ENCODE measurements around the gene RPL36A. TPM values are rescaled to one million over a fixed set of nuclear protein-coding genes. Genes with fewer than 3 reads are reported as not detected.

Gene RPL36A
- total and polyA plus RNA-seq, 5 donors, result 71.2 to 1,005 (median 102) TPM

- H3K4me3 ChIP-seq (ENCODE audit: low read length), result no peak overlapping the region
- DNase-seq (no peak), ATAC-seq (no peak)
- H3K27ac ChIP-seq (ENCODE audit: low read length), result peak overlapping the region; percentile 27
- 62% methylated on average over 10 of the region's 10 CpGs for WGBS
- H3K4me1 ChIP-seq (ENCODE audit: control insufficient read depth, insufficient read depth, low read length), result no peaks in the 10 kb centered on the region
- intact Hi-C loops (cut with DNase I), result loop anchor here in 1 of 4 donors (10.0 kb wide), 1 partner anchor 393 kb away; no protein-coding TSS in a partner anchor
- H3K27me3 ChIP-seq (ENCODE audit: control insufficient read depth, insufficient read depth), result no peaks in the 10 kb centered on the region
- no peaks in the 10 kb centered on the region for H3K9me3 ChIP-seq (ENCODE audit: control insufficient read depth, low read length)
These were observed 21.2 kb downstream of the RPL36A start for GRCh38 chrX:101411984-101412383.

- Histone ChIP-seq H3K9me3 (ENCODE audit: control insufficient read depth, low read length) (no peaks in the 10 kb centered on the region), H3K27me3 (ENCODE audit: control insufficient read depth, insufficient read depth) (no peaks in the 10 kb centered on the region), H3K4me3 (ENCODE audit: low read length) (no peak overlapping the region), H3K27ac (ENCODE audit: low read length) (no peak overlapping the region), H3K4me1 (ENCODE audit: control insufficient read depth, insufficient read depth, low read length) (no peaks in the 10 kb centered on the region)
- intact Hi-C loops (cut with DNase I), result loop anchor here in 1 of 4 donors (10.0 kb wide), 1 partner anchor 389 kb away; no protein-coding TSS in a partner anchor
- WGBS, result 24% methylated on average over 12 of the region's 12 CpGs
- ATAC-seq (peak; percentile 34 to 52), DNase-seq (peak in 1 of 3 donors; percentile 53)
These were observed 24.7 kb downstream of the RPL36A start for GRCh38 chrX:101415180-101416145.

- Histone ChIP-seq H3K4me3 (ENCODE audit: low read length) (no peak overlapping the region), H3K27me3 (ENCODE audit: control insufficient read depth, insufficient read depth) (no peaks in the 10 kb centered on the region), H3K27ac (ENCODE audit: low read length) (no peak overlapping the region), H3K9me3 (ENCODE audit: control insufficient read depth, low read length) (no peaks in the 10 kb centered on the region), H3K4me1 (ENCODE audit: control insufficient read depth, insufficient read depth, low read length) (no peaks in the 10 kb centered on the region)
- WGBS, result 86% methylated on average over 7 of the region's 7 CpGs
- intact Hi-C loops (cut with DNase I), result loop anchor here in 1 of 4 donors (10.0 kb wide), 1 partner anchor 388 kb away; no protein-coding TSS in a partner anchor
- ATAC-seq (no peak), DNase-seq (no peak)
These were observed 25.9 kb downstream of the RPL36A start for GRCh38 chrX:101416691-101417090.

GRCh38 chrX:101417190-101417589 lies 26.4 kb downstream of the RPL36A start:
- H3K4me3 ChIP-seq (ENCODE audit: low read length), result peak overlapping the region; percentile 93
- WGBS, result 54% methylated on average over 4 of the region's 4 CpGs

DNA sequence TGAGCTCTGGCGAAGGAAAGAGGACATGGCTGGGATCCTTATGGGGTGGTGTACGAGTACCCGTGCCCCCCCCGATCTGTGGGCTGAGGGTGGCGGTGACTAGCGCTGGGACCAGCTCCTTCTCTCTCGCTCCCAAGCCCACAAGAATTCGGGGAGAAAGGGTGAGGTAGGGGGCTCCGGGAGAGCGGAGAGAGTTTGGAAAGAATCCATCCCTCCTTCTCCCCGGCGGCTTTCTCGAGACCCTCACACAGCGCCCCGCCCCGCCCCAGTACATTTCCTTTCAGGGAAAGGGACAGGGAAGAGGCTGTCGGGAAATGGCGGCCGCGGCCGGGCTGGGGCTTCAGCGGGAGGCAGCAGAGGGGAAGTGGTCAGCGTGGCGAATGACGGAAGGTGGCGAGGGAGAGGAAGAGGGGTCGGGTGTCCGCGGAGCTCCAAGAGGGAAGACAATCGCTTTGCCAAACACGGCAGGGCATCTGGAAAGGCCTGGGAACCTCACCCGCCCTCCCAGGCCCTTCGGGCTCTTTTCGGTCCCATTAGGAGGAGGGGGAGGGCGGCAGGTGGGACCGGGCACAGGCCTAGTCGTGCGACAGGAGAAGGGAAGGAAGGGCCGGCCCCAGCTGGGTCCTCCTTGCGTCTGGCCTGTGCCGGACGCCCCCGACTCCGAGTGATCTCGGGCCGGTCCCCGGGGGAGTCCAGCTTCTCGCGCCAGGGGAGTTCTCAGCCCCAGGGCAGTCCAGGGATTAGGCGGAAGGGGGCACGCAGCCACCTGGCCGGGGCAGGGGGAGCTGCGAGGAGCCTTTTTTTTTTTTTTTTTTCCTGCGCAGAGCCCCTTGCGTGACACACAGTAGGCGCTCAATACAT lies 27.4 kb downstream of the RPL36A start:
- under 1% methylated on average over 55 of the region's 56 CpGs for WGBS
- intact Hi-C loops (cut with DNase I), result loop anchor here in 1 of 4 donors (10.0 kb wide), 1 partner anchor 387 kb away; no protein-coding TSS in a partner anchor

More at GRCh38 chrX:101417190-101417589, 26.4 kb downstream of the RPL36A start:
- DNase-seq (peak in 1 of 3 donors; percentile 43), ATAC-seq (no peak)
- H3K9me3 ChIP-seq (ENCODE audit: control insufficient read depth, low read length), result no peaks in the 10 kb centered on the region
- H3K27me3 ChIP-seq (ENCODE audit: control insufficient read depth, insufficient read depth), result no peaks in the 10 kb centered on the region
- intact Hi-C loops (cut with DNase I), result loop anchor here in 1 of 4 donors (10.0 kb wide), 1 partner anchor 388 kb away; no protein-coding TSS in a partner anchor
- peak overlapping the region; percentile 98 for H3K27ac ChIP-seq (ENCODE audit: low read length)
- H3K4me1 ChIP-seq (ENCODE audit: control insufficient read depth, insufficient read depth, low read length), result no peaks in the 10 kb centered on the region

DNA sequence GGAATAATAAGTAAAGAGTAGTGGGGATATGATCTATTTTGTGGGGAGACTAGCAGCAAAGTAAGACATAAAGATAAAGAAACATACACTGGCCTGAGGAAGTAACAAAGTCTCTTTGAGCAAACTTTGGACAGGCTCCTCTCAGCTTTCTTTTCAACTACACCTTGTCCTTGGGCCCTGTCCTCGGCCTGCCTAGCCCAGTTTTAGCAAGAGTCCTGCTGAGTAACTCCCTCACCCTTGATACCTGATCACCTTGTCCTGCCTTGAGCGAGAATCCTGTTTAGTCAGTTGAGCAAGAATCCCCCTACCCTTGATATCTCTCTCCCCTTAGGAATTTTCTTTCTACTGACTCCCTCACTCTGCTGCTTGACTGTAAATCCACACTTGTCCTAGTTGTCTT lies 28.7 kb downstream of the RPL36A start:
- intact Hi-C loops (cut with DNase I), result loop anchor here in 1 of 4 donors (10.0 kb wide), 1 partner anchor 385 kb away; no protein-coding TSS in a partner anchor
- 91% methylated on average over 2 of the region's 2 CpGs for WGBS
- no peak for ATAC-seq
- no peak overlapping the region for H3K4me3 ChIP-seq (ENCODE audit: low read length)
- H3K27ac ChIP-seq (ENCODE audit: low read length), result no peak overlapping the region
- no peaks in the 10 kb centered on the region for H3K4me1 ChIP-seq (ENCODE audit: control insufficient read depth, insufficient read depth, low read length)
- no peak for DNase-seq
- H3K9me3 ChIP-seq (ENCODE audit: control insufficient read depth, low read length), result no peaks in the 10 kb centered on the region
- no peaks in the 10 kb centered on the region for H3K27me3 ChIP-seq (ENCODE audit: control insufficient read depth, insufficient read depth)

More for the DNA sequence above, 27.4 kb downstream of the RPL36A start:
- Histone ChIP-seq H3K4me1 (ENCODE audit: control insufficient read depth, insufficient read depth, low read length) (no peaks in the 10 kb centered on the region), H3K9me3 (ENCODE audit: control insufficient read depth, low read length) (no peaks in the 10 kb centered on the region), H3K4me3 (ENCODE audit: low read length) (peak overlapping the region; percentile 93), H3K27ac (ENCODE audit: low read length) (peak overlapping the region; percentile 98), H3K27me3 (ENCODE audit: control insufficient read depth, insufficient read depth) (no peaks in the 10 kb centered on the region)
- DNase-seq (peak; percentile 70 to 90 (median 88)), ATAC-seq (peak; percentile 91 to 92)

- H3K27me3 ChIP-seq (ENCODE audit: control insufficient read depth, insufficient read depth), result no peaks in the 10 kb centered on the region
- intact Hi-C loops (cut with DNase I), result no loop called here
- ATAC-seq (no peak), DNase-seq (no peak)
- H3K4me1 ChIP-seq (ENCODE audit: control insufficient read depth, insufficient read depth, low read length), result no peaks in the 10 kb centered on the region
- no peaks in the 10 kb centered on the region for H3K9me3 ChIP-seq (ENCODE audit: control insufficient read depth, low read length)
- no peak overlapping the region for H3K27ac ChIP-seq (ENCODE audit: low read length)
- no peak overlapping the region for H3K4me3 ChIP-seq (ENCODE audit: low read length)
- 99% methylated on average over 2 of the region's 2 CpGs for WGBS
These were observed 37.1 kb downstream of the RPL36A start for GRCh38 chrX:101427954-101428353.

GRCh38 chrX:101429934-101430333 lies 39.1 kb downstream of the RPL36A start:
- no peak overlapping the region for H3K27ac ChIP-seq (ENCODE audit: low read length)
- no peaks in the 10 kb centered on the region for H3K4me1 ChIP-seq (ENCODE audit: control insufficient read depth, insufficient read depth, low read length)
- H3K27me3 ChIP-seq (ENCODE audit: control insufficient read depth, insufficient read depth), result no peaks in the 10 kb centered on the region
- no peak for DNase-seq
- ATAC-seq, result no peak
- H3K4me3 ChIP-seq (ENCODE audit: low read length), result no peak overlapping the region
- intact Hi-C loops (cut with DNase I), result no loop called here
- H3K9me3 ChIP-seq (ENCODE audit: control insufficient read depth, low read length), result no peaks in the 10 kb centered on the region
- WGBS, result 83% methylated on average over 1 of the region's 1 CpG

- H3K27me3 ChIP-seq (ENCODE audit: control insufficient read depth, insufficient read depth), result no peaks in the 10 kb centered on the region
- no peaks in the 10 kb centered on the region for H3K9me3 ChIP-seq (ENCODE audit: control insufficient read depth, low read length)
- intact Hi-C loops (cut with DNase I), result no loop called here
- DNase-seq (no peak), ATAC-seq (no peak)
- H3K4me1 ChIP-seq (ENCODE audit: control insufficient read depth, insufficient read depth, low read length), result no peaks in the 10 kb centered on the region
- H3K4me3 ChIP-seq (ENCODE audit: low read length), result no peak overlapping the region
- WGBS, result 100% methylated on average over 2 of the region's 2 CpGs
- H3K27ac ChIP-seq (ENCODE audit: low read length), result no peak overlapping the region
These were observed 39.8 kb downstream of the RPL36A start for GRCh38 chrX:101430457-101431078.

DNA sequence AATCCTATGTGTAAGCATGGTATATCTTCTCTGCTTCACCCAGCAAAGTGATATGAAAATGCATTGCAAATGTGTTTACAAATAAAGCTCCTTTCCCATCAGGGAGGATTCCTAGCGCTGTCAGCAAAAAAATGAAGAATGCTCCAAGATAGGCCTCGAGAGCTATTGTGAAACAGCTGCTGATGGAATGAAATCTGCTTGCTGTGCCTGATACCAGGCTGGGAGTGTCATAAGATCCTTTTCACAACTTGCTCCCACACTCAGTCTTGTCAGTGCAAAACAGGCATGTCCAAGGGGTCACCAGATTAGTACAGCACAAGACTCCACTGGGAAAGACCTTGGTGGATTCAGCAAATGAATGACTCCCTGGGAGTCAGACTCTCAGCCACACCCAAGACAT lies 51.3 kb downstream of the RPL36A start:
- H3K27me3 ChIP-seq (ENCODE audit: control insufficient read depth, insufficient read depth), result no peaks in the 10 kb centered on the region
- peaks cover 1% of the 10 kb centered on the region for H3K4me1 ChIP-seq (ENCODE audit: control insufficient read depth, insufficient read depth, low read length)
- no peaks in the 10 kb centered on the region for H3K9me3 ChIP-seq (ENCODE audit: control insufficient read depth, low read length)
- DNase-seq (no peak), ATAC-seq (peak; percentile 43 to 51)
- no peak overlapping the region for H3K4me3 ChIP-seq (ENCODE audit: low read length)
- H3K27ac ChIP-seq (ENCODE audit: low read length), result peak overlapping the region; percentile 37
- 52% methylated on average over 2 of the region's 2 CpGs for WGBS
- intact Hi-C loops (cut with DNase I), result no loop called here

Data from right cardiac atrium (tissue), 5 donors.